ENCODE results near the gene CIPC.

DNA sequence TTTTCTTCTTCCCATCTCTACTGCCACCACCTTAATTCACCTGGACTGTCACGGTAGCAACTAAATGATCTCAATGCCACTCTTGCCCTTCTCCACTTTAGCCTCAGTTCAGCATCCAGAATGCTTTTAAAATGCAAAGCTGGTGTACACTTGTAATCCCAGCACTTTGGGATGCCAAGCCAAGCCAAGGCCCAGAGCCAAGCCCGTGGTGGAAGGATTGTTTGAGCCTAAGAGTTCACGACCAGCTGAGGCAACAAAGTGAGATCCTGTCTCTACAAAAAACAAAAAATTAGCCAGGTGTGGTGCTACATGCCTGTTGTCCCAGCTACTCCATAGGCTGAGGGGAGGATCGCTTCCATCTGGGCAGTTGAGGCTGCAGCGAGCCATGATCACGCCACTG lies 5.9 kb downstream of the CIPC start:
- TF ChIP-seq, protein P1, sequence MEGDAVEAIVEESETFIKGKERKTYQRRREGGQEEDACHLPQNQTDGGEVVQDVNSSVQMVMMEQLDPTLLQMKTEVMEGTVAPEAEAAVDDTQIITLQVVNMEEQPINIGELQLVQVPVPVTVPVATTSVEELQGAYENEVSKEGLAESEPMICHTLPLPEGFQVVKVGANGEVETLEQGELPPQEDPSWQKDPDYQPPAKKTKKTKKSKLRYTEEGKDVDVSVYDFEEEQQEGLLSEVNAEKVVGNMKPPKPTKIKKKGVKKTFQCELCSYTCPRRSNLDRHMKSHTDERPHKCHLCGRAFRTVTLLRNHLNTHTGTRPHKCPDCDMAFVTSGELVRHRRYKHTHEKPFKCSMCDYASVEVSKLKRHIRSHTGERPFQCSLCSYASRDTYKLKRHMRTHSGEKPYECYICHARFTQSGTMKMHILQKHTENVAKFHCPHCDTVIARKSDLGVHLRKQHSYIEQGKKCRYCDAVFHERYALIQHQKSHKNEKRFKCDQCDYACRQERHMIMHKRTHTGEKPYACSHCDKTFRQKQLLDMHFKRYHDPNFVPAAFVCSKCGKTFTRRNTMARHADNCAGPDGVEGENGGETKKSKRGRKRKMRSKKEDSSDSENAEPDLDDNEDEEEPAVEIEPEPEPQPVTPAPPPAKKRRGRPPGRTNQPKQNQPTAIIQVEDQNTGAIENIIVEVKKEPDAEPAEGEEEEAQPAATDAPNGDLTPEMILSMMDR (IDR thresholded peaks at IDR 0.05): no peak
- TF ChIP-seq POLR2AphosphoS5 (IDR thresholded peaks at IDR 0.05; ENCODE audit: insufficient read depth in 1 of 2, low read depth in 1 of 2) (no peak), POLR2A (IDR thresholded peaks at IDR 0.05) (no peak)
